ENCODE results near the gene SRP19.

SRP19 gene

DNA sequence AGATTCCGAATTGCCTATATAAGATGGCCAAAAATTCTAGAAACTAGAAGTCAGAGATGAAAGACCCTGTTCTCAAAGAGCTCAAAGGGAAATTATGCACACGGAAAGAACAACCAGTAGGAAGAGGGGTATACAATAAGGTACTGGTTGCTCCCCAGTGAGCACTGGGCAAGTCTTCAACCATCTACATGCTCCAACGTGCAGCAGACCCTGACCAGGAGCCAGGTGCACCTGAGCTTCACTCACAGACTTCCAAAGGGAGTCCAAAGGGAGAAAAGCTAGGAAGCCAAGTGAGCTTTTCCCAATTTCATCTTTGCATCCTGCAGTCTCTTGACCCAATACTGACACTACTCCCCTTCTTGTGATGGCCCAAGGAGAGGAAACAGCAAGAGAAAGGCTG lies 57.0 kb downstream of the SRP19 start:
- no peak overlapping the region for H3K18ac ChIP-seq (ENCODE audit: low read length)
- H3K27ac ChIP-seq (ENCODE audit: low read depth, low read length) = no peak overlapping the region
- no peaks in the 10 kb centered on the region for H3K9me3 ChIP-seq (ENCODE audit: insufficient read depth, low read depth, low read length)
- no peak overlapping the region for H2BK120ac ChIP-seq (ENCODE audit: insufficient read depth, low read length, poor library complexity)
- no peak overlapping the region for H3K9ac ChIP-seq (ENCODE audit: low read length)
- H2BK5ac ChIP-seq (ENCODE audit: low read depth, low read length, poor library complexity) = no peak overlapping the region
- H3K79me1 ChIP-seq (ENCODE audit: low read length) = peaks cover 11% of the 10 kb centered on the region
- no peak overlapping the region for H2AK5ac ChIP-seq (ENCODE audit: low read length)
- no peak overlapping the region for H3K23ac ChIP-seq (ENCODE audit: low read length)
- no peak overlapping the region for H4K91ac ChIP-seq (ENCODE audit: low read depth, low read length)
- H3K4me3 ChIP-seq (ENCODE audit: low read depth, low read length) = no peak overlapping the region
- peaks cover 11 to 21% of the 10 kb centered on the region in 2 experiments for H3K36me3 ChIP-seq (ENCODE audit: control insufficient read depth in 1 of 2, insufficient read depth in 2 of 2, low read length in 2 of 2)
- no peak overlapping the region for H3K4ac ChIP-seq (ENCODE audit: low read depth, low read length)
- H4K12ac ChIP-seq (ENCODE audit: low read depth, low read length) = no peak overlapping the region
- peaks cover 10% of the 10 kb centered on the region for H3K79me2 ChIP-seq (ENCODE audit: control insufficient read depth, insufficient read depth, low read length, poor library complexity)
- H3K4me2 ChIP-seq (ENCODE audit: low read length) = no peak overlapping the region
- H3K27me3 ChIP-seq (ENCODE audit: insufficient read depth, low read length) = no peaks in the 10 kb centered on the region
- no CpG with 5 or more reads among the region's 3 CpGs for WGBS (ENCODE audit: extremely low coverage, insufficient coverage, insufficient read length)
- H2AFZ ChIP-seq (ENCODE audit: insufficient read depth, low read length, poor library complexity) = no peak overlapping the region
- no peak overlapping the region for H4K8ac ChIP-seq (ENCODE audit: low read depth, low read length)
- no peak overlapping the region for H2BK12ac ChIP-seq (ENCODE audit: low read length)
- peaks cover 0 to 4% of the 10 kb centered on the region in 2 experiments for H3K4me1 ChIP-seq (ENCODE audit: control insufficient read depth in 1 of 2, insufficient read depth in 2 of 2, low read length in 2 of 2)
- H3K14ac ChIP-seq (ENCODE audit: low read length) = no peak overlapping the region
- DNase-seq = no peak

DNA sequence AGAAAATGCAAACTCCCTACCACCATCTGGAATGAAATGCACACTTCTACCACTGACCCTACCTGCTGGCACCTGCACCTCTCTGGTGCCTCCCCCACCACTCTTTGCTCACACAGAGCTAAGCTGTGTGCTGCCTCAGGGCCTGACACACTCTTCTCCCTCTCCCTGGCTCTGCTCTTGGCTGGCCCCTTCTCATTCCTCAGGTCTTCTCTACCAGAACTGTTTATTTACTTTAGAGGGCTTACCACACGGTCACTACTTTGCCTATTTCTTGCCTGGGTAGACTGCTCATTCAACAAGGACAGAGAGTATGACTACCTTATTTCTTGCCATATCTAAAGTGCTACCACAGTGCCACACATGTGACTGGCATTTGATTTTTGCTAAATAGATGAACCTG lies 57.6 kb downstream of the SRP19 start:
- Histone ChIP-seq H4K8ac (ENCODE audit: low read depth, low read length) (no peak overlapping the region), H3K4ac (ENCODE audit: low read depth, low read length) (no peak overlapping the region), H3K36me3 (ENCODE audit: control insufficient read depth in 1 of 2, insufficient read depth in 2 of 2, low read length in 2 of 2) (peaks cover 11 to 21% of the 10 kb centered on the region in 2 experiments), H3K14ac (ENCODE audit: low read length) (no peak overlapping the region), H3K79me1 (ENCODE audit: low read length) (peaks cover 11% of the 10 kb centered on the region), H2BK120ac (ENCODE audit: insufficient read depth, low read length, poor library complexity) (no peak overlapping the region), H3K27ac (ENCODE audit: low read depth, low read length) (no peak overlapping the region), H4K12ac (ENCODE audit: low read depth, low read length) (no peak overlapping the region), H3K23ac (ENCODE audit: low read length) (no peak overlapping the region), H3K4me3 (ENCODE audit: low read depth, low read length) (no peak overlapping the region), H3K4me1 (ENCODE audit: control insufficient read depth in 1 of 2, insufficient read depth in 2 of 2, low read length in 2 of 2) (peaks cover 0 to 4% of the 10 kb centered on the region in 2 experiments), H2AK5ac (ENCODE audit: low read length) (no peak overlapping the region), H3K9ac (ENCODE audit: low read length) (no peak overlapping the region), H4K91ac (ENCODE audit: low read depth, low read length) (no peak overlapping the region), H2BK12ac (ENCODE audit: low read length) (no peak overlapping the region), H2BK5ac (ENCODE audit: low read depth, low read length, poor library complexity) (no peak overlapping the region), H2AFZ (ENCODE audit: insufficient read depth, low read length, poor library complexity) (no peak overlapping the region), H3K27me3 (ENCODE audit: insufficient read depth, low read length) (no peaks in the 10 kb centered on the region), H3K4me2 (ENCODE audit: low read length) (no peak overlapping the region), H3K18ac (ENCODE audit: low read length) (no peak overlapping the region), H3K79me2 (ENCODE audit: control insufficient read depth, insufficient read depth, low read length, poor library complexity) (peaks cover 10% of the 10 kb centered on the region), H3K9me3 (ENCODE audit: insufficient read depth, low read depth, low read length) (no peaks in the 10 kb centered on the region)
- DNase-seq = no peak
- no CpG with 5 or more reads among the region's 1 CpG for WGBS (ENCODE audit: extremely low coverage, insufficient coverage, insufficient read length)
